Right hindlimb (tissue), 1 donor: Measurements from ENCODE around the gene PHACTR3.
"Not testable (repeated sequence)": the region's sequence is repeated elsewhere in the genome, so short reads cannot be mapped to it uniquely, and the experiment has no call there.

ENCODE experiments used
- DNase-seq: peaks from one replicate; pipeline ENCODE4 v3.0.0-alpha.2; 2018

PHACTR3 gene

DNA sequence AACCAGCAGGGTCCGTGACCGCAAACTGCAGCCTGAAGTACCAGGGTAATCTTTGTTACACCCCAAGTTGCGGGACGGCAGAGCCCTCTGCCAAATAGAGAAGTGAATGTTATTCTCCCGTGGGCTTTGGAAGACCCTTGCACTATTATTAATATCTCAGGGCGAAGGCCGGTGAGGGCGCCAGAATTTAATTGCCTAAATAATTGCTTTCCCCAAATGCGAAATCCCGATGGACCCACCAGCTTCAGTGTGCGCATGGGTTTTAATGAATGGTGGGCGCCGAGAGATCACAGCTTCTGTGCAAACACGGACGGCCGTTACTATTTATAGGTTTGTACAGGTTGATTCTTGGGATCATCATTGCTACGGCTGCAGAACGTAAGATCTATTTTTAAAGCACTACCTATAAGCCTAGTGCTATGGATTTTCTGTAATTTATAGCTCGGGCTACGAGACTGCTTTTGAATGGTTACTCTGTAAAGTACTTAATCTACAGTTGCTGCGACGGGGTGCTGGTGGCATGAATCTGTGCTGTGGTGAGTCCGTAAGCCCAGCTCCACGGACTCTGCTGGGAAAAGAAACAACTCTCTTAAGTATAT is 15.2 kb upstream of the PHACTR3 start:
- DNase-seq, result no peak

DNA sequence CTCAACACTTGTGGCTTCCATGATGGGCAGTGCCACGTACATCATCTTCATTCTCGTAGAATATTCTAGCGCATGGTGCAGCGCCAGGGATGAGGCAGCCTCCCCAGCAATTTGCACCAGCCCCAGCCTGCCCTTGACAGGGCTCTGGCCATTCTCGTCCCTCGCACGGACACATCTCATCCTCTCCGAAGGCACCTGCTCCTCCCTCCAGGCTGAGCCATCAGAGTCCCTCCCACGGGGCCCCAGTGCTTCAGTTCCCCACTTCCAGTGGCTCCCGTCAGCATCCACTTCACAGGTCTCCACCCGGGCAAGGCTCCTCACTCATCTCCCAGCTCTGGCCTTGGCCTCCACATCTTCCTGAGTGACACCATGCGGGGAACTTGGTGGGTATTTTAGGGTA is 13.3 kb upstream of the PHACTR3 start:
- DNase-seq, result no peak

DNA sequence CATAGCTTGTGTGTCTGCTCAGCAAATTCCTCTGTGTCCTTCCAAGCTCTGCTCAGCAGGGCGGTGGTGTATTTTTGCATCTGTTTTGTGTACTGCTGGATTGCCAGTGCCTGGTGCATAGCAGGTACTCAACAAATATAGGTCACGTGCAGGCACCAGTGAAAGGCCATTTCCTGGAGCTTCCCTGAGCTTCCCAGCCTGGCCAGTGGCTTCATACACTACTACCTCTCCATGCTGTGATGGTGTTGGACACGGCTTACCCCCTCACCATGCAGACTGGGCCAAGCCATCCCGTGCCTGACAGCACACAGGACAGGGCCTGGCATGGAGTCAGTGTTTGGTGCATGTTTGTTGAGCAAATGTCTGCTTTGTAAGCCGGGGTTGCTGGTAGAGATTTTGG is 7.7 kb upstream of the PHACTR3 start:
- DNase-seq, result no peak

DNA sequence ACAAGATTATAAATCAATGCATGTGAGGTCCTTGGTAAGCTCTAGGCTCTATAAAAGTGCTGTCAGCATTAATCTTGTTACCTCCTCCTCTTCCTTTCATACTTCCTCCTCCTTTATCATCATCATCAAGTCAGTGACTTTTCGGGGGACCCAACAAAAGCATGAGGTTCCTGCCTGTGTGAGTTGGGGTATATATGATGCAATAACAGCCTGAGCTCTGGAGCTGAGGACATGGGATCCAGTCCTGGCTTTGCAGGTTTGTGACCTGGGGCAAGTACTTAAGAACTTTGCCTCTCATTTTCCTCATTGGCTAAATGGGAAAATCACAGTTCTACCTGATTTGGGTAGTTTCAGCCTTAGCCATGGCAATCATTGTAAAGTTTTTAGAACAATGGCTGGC is 7.1 kb upstream of the PHACTR3 start:
- DNase-seq, result no peak

DNA sequence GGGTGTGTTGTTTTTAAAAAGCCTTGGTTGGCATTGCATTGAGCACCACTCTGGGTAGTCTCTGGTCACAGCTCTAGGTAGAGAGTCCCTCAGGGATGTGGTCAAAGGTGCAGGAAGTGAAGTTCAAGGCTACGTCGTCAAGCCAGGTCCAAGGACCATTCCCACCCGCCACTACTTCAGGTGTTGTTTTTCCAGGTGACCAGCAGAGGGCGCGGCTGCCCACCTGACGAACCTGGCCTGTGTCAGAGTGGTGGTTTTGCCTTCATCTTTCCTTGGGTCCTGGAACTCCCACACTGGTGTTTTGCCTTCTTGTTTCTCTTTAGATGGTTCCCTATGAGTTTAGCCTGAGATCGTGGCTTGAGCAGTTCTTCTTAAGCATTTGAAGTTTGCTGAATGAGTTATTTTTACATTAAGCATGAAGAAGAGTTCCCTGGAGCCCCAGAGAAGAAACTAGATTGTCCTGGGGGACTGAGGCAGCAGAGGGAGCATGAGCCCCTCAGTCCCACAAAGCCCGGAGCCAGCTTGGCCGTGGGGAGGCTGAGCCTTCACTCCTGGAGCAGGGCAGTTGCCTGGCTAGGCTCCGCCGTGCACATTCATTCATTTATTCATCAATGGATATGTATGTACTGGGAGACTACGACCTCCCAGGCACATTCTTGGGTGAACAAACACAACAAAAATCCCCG is 5.6 kb upstream of the PHACTR3 start:
- DNase-seq, result peak; percentile 53

DNA sequence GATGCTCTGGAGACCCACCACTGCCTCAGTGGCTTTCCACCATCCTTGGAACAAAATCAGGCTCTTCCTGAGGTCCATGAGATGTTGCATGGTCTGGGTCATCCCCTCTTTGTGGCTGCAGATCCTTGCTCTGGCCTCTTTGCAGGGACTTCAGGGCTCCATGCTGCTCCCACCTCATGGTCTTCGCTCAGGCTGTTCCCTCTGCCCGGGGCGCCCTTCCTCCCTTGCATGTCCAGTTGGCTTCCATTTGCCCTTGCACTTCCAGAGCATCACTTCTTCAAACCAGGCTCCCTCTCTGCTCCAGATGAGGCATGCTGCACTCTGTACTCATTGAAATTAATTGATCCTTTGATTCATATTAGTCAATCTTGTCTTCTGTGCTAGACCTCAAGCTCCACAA is 4.4 kb upstream of the PHACTR3 start:
- no peak for DNase-seq

DNA sequence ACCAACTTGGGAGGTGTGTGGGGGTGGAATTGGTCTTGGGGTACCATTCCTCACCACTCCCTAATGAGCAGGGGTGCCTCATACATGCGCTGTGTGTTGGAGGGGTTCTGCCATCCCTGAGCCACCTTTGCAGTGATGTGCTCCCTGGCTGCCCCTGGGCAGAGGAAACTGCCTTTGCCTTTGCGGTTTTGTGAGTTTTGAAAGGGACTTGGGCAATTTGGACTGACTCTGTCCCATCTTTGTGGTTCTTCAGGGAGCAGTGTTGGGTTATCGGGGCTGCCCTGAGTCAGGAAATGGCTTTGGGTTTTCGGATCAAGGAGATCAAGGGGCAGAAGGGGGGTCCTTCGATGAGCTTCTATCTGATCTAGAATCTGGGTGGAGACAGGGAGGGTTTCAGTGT is 3.9 kb upstream of the PHACTR3 start:
- no peak for DNase-seq

DNA sequence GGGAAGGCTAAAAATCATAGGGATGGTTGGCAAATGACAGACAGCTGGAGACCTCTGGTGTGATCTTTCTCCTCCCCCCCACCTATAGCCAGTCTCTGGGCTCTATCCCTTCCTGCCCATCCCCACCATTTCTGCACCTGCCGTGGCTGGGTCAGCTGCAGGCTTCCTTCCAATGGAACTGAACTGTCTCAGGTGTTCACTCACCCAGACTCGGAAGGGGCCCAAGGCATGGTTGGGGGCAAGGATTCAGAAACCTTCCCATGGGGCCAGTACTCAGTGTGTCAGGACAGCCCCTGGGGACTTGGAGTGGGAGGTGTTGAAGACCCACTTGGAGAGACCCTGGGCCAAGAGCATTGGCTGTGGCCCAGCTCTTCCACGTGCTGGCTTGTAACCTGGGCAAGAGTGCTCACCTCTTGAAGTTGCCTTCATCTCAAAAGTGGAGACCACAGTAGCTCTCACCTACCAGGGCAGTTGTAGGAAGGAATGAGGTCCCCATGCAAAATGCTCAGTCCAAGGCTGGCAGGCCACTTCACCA is 1.7 kb upstream of the PHACTR3 start:
- no peak for DNase-seq

DNA sequence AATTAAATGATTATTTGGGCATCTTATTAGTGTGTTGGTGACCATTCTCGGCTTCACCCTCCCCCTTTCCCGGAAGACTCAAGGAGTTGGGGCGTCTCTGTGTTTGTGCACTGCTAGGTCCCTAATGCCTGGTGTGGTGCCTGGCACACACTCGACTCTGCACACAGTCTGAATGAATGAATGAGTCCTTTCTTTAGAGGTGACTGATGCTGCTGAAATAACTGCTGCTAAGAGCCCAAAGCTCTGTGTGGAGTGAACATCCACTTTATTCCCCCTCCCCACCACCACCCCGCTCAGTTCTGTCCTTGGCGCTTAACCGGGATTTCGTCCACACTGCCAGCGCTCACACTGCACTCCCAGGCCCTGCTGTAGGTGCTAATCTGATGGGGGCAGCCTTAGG is 1.2 kb upstream of the PHACTR3 start:
- no peak for DNase-seq

DNA sequence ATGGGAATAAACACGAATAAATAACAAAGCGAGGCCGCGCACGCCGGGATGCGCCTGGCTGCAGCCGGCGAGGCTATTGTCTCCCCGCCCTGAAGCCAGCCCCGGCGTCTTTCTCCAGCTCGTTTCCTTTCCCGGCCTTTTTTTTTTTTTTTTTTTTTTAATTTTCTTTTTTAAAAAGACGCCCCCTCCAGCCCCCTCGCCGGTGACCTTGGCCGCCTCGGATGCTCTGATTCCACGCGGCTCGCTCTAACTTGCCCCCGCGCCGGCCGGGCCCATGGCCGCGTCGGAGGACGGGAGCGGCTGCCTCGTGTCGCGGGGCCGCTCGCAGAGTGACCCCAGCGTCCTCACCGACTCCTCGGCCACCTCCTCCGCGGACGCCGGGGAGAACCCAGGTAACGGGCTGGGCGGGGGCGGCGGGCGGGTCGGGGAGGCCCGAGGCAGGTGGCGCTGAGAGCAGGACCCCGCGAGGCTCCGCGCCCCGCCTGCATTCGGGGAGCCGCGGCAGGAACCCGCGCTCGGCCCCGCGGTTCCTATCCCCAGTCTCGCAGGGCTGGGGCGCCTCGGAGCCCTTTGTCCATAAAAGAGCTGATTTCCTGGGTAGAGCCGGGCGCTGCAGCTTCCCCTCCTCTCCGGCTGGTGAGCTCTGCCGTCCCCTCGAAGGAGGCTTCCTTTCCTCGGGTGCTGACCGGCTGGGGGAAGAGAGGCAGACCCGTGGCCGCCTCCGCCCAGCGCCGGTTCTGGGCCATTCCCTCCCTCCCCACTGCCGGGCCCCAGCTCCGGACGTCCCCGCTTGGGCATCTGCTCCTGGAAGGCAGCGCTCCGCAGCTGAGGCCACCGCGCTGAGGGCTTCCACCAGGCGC is 631 bp downstream of the PHACTR3 start:
- DNase-seq, result no peak

DNA sequence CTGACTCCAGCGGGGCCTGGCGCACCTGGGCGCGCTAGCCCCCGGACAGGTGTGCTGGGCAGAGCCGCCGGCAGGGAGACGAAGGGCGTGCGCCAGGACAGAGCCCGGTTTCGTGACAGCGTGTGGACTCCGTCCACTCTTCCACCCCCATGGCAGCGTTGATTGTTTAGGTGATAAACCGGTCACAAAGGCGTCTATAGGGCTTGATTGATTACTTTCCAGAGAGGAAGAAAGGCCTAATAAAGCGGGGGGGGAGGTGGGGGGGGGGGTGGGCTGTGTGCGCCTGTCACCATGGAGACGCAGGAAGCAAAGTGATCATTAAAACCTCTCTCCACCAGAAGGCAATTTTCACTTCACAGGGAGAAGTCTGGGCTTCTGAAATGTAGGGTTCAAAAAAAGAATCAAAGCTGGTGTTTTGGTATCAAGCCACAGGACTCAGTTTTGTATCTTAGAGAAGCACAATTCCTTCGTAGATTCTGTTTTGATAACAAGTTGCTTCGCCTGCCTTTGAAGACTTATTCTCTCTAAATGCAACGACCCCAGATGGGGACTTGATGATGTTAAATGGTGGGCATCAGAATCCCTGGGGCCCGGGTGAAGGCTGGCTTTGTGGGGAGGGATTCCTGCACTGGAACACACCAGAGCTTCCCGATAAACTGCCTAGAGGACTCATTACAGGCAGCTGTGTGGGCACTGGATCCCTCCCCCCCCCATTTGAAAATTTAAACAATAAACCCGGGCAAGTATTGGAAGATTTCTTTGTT is 1.4 kb downstream of the PHACTR3 start:
- no peak for DNase-seq

DNA sequence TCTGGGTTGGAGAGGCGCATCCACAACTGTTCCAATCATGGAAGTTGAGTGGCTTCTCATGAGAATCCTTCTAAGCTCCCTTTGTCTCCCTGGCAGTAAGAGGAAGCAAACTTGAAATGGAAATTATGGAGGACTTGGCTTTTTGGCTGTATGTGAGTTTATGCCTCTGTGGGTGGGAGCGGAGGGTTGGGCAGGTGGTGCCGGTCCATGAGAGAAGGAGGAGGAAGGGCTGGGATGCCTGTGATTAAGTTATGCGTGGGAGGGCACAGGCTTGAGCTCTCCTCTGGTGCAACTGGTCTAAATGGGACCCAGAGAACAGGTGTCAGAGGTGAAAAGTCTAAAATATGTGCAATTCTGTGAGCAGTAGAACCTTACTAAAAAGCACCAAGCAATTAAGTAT is 2.2 kb downstream of the PHACTR3 start:
- no peak for DNase-seq

DNA sequence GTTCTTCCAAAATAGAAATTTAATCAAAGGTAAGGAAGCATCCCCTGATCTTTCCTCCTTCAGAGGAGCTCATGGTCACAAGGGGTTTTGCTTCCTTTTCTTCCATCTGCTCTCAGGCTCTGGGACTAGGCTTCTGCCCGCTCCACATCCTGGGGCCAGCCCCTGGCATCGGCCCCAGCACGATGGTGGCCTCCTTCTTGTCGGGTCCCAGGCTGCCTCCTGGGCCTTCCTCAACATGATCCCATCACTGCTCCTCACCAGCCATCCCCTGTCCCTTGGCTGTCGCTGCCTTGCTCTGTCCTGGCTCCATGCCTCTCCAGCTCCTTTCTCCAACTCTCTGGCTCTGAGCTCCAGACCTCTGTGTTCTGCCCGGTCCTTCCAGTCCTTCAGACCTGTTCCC is 4.1 kb downstream of the PHACTR3 start:
- no peak for DNase-seq

DNA sequence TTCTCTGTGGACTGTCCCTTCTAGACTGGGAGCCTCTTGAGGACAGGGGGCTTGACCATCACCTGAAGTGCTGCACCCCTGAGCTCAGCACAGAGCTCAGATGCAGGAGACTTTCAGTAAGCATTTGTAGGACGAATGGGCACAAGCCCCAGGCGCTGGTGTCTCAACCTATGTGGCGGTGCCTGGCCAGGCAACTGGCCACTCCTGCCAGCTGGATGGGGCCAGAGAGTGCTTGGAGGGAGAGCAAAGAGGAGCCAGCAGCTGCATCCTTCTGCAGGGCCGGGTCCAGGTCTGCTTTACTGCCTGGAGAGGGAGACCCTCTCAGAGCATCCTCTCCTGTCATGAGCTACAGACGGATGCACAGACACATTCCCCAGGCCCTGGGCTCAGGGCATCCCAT is 4.5 kb downstream of the PHACTR3 start:
- DNase-seq, result no peak

DNA sequence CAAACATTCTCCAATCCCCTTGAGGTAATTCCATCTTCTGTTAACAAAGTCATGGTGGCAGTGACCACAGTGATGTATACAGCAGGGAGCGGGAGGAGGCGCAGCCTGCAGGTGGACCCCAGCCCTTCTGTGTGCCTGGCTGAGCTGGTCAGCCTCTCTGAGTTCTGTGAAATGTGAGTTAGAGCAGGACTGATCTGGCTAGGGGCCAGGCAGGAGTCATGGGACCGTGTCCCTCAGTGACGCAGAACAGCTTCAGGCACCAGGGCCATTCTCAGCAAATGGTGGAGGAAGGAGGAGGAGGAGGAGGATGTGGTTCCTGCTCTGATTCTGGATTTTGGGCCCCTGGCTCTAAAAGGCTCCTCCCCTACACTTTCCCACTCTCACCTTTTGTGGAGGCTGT is 6.9 kb downstream of the PHACTR3 start:
- no peak for DNase-seq

DNA sequence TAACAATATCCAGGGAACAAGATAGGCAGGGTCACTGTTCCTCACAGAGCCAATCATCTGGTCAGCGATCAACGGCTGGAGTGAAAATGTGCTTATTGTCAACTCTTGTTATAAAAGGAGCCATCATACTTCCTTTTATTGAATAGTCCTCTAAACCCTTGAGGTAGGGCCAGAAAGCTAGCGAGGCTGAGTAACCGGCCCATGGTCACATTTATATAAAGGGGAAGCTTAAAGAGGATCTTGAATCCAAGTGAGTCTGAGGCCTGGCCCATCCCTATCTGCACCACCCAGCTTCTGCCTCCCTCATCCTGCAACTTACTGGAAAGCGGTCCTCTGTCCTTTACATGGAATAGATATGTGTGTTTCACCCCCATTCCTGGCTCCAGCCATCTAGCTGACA is 9.5 kb downstream of the PHACTR3 start:
- DNase-seq, result no peak

DNA sequence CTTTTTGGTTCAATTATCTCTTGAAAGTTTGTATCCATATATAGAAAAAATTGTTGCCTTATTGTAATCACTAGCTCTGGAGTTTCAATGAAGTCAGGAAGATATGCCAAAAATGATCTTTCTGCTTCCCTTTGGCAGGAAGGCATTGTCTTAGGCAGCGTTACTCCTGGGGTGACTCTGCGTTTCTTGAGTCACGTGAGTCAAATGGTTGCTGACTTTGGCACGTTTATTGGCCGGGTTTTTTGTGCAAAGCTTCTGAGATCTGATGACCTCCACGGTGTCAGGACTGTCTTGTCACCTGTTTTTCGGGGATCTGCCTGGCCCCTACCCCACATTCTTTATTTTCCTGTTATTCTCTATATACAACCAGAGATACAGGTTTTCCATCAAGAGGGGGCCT is 10.4 kb downstream of the PHACTR3 start:
- DNase-seq, result no peak

DNA sequence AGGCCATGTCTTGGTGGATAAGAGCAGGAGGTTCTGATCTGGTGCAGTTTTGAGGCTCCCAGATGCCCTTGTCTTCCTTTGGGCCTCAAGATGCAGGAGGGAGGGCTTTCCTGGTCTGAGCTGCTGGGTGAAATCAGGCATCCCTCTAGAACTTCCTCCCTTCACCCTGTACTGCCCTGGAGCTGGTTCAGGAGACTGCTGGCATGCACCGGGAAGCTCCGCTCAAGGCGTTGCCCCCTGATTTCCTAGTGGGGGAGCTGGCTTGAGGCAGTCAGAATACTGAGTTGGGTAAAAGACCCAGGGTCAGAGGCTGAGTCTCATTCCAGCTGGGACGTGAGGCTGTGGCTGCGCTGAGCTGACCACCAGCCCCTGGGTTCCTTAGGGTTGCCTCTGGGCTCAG is 12.0 kb downstream of the PHACTR3 start:
- no peak for DNase-seq

DNA sequence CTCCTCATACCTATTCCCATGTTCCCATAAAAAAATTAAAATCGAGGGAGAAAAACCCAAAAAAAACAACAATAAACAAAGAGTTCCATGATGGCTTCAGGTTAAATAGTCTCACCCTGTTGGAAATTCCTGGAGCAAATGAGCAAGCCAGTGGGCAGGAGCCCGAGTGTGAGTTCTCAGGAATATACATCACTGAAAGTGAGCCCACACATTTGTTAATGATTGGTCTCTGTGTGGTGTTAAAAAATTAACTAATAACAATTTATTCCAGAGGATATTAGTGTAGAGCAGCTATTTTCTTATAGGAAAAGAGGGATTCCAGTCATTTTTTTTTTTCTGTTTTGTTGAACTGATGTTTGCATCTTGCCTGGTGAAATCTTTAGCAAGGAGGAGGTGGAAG is 12.9 kb downstream of the PHACTR3 start:
- no peak for DNase-seq

DNA sequence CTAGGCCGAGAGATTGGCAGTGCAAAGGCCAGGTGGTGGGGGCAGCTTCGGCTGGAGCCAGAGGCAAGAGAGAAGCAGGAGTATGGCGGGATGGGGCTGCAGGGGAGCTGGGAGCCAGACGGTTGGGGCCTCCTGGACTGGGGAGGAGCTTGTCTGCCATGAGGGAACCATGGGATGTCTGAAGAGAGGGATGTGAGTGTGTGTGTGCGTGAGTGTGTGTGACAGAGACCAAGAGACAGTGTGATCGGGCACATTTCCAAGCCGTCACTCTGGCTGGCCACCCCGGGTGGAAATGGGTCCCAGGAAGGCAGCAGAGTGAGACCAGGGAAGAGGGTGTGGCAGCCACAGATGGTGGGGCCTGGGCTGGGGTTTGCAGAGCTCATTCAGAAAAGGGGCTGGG is 13.8 kb downstream of the PHACTR3 start:
- no peak for DNase-seq

DNA sequence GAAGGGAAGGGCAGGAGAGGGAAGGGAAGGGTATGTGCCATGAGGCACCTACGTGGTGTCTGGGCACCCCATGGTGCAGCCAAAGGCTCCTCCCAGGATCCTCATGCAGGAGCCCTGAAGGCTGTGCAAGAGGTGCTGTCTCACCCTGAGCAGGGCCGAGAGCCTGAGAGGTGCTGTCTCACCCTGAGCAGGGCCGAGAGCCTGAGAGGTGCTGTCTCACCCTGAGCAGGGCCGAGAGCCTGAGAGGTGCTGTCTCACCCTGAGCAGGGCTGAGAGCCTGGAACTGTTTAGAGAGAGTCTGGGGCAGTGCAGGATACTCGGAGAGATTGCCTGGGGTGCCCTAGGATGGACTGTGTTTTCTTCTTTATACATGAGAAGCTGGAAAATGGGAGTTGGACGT is 14.2 kb downstream of the PHACTR3 start:
- not testable (repeated sequence) for DNase-seq

DNA sequence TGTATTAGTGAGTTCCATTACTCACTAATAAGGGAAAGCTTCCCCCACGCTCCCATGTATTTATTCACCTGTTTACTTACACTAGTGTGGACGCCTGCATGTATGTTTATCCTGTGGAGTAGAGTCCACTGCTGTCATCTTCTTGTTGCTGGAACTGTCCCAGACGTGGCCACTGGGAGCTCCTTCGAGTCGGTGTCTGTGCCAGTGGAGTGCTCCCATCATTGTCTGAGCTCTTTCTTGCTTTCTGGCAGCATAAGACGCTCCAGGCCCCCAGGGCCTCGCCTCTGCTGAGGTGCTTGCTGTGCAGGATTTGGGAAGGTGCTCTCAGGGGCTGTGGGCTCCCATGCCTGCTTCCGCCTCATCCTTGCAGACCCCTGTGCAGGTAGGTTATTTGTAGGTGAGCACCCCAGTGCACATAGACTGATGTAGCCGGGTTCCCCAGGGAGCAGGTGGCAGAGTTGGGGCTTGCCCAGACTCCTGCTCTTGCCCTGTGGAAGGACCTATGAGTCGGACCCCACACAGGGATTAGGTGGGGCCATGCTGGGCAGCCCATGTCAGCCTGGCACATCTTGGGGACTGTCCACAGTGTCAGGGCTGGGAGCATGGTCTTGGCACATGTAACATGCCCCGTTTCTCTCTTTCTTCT is 16.6 kb downstream of the PHACTR3 start:
- DNase-seq, result no peak

DNA sequence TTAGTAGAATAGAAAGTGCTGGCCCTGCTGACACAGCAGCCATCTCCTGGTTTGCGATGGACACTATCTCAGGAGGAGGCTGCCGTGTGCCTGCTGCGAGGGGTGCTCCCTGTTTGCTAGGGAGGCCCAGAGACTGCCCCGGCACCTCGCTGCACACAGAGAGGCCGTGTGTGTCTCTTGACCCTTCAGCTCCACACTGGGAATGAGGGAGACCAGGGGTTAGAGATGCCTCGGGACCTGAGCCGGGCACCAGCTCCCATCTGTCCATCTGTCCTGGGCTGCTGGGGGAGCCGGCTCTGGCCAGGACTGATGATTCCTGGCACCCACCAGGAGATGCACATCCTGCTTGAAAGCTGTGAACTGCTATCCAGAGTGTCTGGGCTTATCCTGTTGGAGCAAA is 18.2 kb downstream of the PHACTR3 start:
- DNase-seq, result no peak
